GM21529 (cell line): Measurements from ENCODE around the gene CYP26B1.

ENCODE experiments used
- ATAC-seq: cut with Tn5 transposase; IDR thresholded peaks from one replicate; pipeline ENCODE4 v1.9.1; 2021; ENCODE audit not compliant: unreplicated experiment

The CYP26B1 gene

DNA sequence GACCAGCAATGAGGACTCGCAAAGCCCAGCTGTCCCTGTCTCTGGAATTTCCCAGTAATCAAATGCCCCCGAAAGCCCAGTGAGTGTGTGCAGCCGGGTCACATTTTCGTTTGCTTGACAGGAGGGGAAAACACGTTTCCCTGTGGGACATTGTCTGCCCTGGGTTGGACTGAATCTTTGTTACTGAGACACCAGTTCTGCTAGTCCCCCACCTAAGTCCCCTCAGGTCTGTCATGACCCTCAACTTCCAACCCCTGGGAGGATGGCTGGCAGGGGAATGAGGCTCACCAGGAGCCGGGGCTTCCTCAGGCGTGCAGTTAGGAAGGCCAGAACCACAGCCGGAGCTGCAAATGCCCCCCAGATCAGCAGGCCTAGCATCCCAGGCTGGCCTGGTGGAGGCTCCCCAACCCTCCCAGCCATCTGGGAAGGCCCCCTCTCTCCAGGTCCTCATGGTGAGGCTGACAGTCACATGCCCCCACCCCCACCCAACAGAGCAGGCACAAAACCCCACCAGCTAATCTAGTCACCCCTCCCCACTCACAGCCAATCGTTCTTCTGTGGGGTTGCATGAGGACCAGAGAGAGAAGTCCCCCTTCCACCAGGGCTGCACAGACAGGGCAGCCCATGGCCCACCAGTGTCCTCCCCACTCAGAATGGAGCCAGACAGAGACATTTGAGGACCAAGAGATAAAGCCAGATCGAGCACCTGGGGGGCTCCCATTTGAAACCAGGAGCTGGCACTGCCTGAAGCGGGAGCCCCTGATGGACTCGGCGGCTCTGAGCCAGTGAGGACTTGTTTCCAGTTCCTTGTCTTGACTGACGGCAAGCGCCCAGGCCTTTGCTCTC, 33.6 kb downstream of the CYP26B1 start:
- no peak for ATAC-seq

DNA sequence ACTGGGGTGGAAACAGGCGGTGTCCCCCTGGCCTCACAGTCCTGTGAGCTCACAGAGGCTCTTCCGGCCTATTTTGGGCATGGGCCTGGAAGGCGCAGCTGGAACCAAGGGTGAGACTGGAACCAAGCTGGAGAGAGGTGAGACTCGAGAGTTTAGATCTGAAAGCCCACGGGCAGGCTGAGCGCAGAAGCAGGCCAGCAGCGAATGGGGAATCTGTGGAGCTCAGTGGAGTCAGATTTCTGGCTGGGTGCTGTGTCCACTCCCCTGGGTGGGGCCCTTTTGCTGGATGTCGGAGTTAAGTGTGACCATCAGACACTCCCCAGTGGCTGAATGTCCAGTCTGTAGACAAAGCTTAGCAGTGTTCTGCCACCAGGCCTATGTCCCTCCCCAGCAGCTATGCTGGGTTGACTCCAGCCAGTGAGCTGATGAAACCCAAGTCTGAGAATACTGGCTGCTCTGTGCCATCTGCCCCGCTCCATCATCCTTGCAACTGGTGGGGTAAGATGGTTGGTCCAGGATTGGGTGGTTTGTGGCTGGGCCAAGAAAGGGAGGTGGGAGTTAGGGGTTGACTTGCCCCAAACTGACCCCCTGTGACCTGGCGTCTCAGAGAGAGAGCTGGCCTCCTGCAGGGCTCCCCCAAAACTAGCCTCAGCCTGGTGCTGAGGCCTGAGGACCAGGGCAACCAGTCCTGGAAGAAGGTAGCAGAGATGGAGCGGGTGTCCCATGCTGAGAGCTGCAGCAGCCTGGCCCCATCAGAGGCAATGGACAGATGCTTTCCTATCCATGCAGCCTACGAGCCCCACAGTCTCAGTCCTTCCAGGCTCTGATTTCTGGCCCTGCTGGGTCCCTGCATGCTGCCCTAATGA, 34.4 kb downstream of the CYP26B1 start:
- ATAC-seq, result no peak

DNA sequence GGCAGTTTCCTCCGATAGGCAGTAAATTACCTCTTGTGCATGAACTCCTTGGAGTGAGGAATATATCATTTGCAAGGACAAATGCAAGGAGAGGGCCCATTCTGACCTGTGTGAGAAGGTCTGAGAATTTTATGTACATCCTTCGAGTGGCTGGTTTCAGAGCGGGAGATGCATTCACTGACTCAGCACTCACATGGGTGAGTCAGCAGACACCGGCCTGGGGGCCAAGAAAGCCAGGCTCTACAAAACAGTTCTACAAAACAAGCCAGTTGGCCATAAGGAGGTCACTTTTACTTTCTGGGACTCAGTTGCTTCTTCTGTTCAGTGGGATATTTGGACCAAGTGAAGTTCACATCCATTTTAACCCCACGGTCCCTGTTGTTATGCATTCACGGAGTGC, 35.3 kb downstream of the CYP26B1 start:
- ATAC-seq, result no peak

DNA sequence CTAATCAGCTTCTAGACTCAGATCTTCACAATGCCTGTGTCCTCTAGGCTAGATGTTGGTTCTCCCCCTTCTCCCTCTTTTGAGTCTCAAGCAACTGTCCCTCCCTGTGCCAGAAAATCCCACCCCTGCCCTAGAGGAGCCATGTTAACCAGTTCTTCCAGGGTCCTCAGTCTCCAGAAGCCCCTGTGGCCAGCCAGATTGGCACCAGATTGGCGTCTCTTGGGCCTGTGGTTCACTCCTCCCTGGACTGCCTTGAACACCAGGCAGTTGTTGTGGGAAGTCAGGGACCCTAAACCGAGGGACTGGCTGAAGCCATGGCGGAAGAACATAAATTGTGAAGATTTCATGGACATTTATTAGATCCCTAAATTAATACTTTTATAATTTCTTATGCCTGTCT, 36.6 kb downstream of the CYP26B1 start:
- ATAC-seq, result no peak

DNA sequence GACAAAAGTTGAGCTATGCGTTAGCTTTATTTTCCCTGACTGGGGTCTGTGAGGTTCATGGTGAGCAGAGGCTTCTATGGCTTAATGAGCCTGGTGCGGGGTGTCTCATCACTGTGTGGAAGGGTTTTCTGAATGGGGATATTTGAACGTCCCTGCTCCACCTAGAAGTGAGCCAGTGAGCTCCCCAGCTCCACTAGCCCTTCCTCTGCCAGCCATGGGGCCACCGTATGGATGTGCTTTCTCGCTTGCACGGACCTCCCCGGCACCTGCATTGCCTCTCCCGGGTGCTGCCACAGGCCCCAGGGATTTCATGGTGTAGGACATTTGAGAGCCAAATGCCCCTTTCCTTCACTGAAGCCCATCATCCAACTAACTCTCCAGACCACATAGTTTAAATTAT, 37.8 kb downstream of the CYP26B1 start:
- no peak for ATAC-seq

DNA sequence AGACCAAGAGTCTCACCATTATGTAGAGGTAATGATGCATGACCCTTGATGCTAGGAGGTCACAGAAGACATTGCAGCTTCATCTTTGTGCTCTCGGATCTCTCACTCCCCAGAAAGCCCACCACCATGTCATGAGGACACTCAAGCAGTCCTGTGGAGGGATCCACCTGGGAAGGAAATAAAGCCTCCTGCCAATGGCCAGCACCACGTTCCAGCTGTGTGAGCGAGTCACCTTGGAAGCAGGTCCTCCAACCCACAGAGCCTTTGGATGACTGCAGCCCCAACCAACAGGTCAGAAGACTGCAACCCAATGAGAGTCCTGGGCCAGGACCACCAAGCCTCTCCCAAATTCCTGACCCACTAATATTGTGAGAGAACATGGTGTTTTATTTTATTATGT, 38.4 kb downstream of the CYP26B1 start:
- ATAC-seq, result no peak

DNA sequence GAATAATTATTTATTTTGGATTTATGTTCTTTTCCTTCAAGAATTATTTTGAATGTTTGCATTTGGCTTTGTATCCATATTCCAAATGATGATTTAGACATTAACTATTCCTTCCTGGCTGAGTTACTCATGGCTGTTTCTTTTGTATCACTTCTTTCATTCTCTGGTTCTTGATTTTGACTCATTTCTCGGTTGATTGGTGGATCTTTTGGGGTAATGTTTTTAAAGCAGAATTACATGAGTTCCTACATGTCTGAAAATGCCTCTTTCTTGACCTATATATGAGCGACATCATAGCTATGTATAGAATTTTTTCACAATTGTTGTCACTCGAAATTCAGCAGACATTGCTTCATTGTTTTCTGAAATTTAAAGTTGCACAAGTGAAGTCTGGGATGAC, 39.5 kb downstream of the CYP26B1 start:
- no peak for ATAC-seq

DNA sequence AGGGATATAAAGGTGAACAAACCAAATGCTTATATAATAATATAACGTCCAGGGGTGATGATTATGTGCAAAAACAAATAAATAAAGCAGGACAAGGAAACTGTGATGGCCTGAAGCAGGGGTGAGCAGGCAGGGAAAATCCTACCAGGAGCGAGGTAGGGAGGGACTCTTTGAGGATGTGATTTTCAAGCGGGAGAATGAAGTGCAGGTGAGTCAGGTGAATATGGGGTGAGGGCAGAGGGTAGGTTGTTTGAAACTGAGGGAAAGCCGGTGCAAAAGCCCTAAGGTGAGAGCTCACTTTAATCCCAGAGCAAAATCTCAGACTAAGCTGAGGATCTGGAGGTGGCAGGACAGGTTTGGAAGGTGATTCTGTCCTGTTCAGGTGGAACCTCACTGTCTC, 40.7 kb downstream of the CYP26B1 start:
- no peak for ATAC-seq

DNA sequence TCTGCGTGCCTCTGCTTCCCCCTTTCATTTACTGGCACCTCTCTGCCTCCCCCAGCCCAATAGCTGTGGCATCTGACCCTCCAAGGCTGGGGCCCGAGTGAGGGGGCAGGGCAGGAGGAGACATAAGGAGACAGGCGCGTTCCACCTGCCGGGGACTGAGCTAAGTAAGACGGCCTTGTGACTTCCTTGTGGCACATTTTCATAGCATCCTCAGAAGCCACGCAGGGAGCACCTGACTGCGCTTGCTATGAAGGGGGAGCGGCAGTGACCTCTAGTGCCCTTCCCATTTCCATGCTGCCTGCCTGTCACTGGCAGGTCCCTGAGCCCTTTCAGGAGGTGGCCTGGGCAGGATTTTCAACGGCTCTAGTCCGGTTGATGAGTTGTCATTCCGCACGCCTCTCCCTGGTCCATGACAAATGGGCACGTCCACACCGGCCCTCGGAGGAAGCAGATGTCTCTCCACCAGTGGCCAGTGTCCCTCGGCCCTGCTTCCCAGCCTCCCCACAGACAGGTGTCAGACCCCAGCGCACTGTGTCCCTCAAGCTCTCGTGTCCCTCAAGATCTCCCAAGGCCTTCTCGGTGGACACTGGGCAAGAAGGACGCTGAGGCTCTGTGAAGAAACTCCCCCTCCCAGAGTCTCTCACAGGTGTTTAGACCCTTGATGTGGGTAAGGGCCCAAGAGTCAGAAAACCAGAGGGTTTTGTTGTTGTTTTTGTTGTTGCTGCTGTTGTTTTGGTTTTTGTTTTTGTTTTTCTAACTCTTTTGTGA, 42.7 kb downstream of the CYP26B1 start:
- no peak for ATAC-seq

DNA sequence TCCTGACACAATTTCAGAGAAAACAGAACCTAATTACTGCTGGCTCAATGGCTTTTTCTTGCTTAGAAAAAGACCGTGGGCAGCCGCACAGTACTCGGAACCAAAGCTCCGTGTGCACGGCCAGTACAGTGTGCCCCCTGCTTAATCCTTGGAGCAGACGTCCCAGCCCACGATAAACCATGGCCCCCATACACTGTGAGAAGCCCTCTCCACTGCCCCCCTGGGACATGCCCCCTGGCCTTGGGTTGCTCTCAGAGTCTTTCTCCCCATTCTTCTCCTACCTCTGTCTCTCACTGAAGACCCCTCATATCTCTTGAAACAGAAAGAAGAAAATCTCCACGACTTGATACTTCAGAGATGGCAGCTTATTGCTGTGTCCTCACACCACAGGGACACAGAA, 44.0 kb downstream of the CYP26B1 start:
- no peak for ATAC-seq

DNA sequence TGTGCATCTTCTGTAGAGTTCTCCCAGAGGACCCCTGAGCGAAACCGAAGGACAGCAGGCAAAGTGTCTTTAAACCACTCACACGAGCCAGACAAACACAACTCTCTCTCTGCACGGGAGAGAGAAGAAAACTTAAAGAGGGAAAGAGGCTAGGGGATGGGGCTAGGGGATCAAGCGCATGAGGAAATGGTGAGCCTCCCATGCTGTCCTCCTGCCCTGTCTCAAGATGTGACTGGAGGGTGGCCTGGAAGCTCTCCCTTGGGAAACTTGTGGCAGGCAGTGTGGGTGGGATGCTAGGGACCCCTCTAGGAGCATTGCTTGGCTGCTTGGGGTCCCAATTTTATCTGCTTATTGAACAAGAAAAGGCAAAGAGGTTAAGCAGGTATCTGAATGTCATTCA, 44.5 kb downstream of the CYP26B1 start:
- no peak for ATAC-seq

DNA sequence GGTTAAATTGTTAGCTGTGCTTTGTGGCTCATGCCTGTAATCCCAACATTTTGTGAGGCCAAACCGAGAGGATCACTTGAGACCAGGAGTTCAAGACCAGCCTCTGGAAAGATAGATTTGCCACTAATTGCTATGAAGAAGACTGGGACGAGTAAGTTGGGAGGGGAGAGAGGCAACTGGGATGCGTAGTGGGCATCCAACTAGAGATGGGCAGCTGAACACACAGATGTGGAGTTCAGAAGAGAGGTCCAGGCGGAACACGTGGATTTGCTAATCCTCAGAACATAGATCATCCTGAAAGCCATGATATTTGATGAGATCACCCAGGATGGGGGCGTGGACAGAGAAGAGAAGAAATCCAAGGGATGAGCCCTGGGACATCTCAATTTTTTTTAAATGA, 48.7 kb downstream of the CYP26B1 start:
- ATAC-seq, result no peak

DNA sequence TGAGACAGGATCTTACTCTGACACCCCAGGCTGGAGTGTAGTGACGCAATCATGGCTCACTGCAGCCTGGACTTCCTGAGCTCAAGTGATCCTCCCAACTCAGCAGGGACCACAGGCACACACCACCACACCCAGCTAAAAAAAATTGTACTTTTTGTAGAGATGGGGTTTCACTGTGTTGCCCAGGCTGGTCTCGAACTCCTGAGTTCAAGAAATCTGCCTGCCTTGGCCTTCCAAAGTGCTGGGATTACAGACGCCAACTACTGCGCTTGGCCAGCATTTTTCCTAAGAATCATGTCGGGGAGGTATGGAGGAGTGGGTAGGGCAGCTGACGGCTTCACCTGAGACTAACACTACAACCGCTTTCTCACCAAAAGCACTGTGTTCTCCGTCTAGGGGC, 50.4 kb downstream of the CYP26B1 start:
- no peak for ATAC-seq

DNA sequence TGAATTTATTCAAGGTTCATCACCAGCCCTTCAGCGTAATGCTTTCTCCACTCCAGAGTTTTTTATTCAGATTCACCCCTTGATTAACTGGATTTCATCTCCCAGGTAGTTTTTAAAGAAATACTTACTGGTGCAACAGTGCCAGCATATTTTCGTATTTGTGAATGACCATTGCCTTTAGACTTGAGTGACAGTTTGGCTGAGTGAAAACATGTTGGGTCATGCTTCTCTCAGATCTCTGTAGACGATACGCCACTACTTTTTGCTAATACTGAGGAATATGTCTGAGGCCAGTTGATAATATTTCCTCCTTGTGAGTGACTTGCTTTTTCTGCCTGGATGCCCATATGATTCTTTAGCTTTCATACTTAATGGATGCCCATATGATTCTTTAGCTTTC, 51.5 kb downstream of the CYP26B1 start:
- ATAC-seq, result no peak

DNA sequence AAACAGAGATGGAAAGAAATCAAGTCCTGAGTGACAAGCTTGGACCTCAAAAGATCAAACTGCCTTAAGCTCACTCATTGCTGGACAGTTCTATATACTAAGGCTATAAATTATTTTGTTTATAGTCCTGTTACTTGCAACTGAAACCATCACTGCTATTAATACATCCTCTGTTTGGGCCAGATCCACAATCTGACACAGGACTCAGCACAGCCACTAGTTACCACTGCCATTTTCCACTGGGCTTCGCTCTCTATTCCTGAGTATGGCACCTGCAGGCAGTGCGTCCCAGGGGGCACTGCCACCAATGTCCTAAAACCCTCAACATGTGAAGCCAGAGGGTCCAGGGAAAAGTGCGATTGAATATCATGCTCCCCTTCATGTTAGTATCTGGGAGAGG, 52.3 kb downstream of the CYP26B1 start:
- ATAC-seq, result no peak

DNA sequence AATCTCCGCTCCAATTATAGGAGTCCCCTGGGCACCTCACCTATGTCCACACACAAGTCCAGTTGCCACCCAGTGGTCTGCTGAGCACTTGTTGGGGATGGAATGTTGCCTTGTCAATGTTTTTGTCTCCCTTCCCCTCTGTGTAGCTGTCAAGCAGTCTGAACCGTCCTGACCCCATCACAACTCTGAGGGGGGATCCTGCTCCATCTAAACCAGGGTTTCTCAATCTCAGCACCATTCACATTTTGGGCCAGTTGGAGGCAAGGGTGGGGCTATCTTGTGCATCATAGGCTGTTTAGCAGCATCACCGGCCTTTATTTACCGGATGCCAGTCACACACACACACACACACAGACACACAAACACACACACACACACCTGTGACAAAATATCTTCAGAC, 53.0 kb downstream of the CYP26B1 start:
- no peak for ATAC-seq

DNA sequence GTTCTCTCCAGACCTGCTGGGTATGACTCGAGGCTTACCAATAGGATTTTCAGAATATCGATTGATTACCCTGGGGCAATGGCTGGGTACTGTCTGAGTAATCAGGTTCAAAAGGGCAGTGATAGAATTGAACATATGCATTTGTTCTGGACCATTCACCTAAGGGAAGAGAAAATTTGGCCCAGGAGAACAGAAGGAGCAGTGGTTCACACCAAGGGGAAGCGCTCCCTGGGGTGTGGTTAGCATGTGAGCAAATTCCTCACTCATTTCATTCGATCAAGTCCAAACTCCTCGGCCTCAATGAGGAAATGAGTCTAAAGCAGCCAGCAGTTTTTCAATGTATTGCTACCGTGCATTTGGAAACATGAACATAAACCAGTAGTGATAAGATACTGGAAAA, 55.6 kb downstream of the CYP26B1 start:
- no peak for ATAC-seq

DNA sequence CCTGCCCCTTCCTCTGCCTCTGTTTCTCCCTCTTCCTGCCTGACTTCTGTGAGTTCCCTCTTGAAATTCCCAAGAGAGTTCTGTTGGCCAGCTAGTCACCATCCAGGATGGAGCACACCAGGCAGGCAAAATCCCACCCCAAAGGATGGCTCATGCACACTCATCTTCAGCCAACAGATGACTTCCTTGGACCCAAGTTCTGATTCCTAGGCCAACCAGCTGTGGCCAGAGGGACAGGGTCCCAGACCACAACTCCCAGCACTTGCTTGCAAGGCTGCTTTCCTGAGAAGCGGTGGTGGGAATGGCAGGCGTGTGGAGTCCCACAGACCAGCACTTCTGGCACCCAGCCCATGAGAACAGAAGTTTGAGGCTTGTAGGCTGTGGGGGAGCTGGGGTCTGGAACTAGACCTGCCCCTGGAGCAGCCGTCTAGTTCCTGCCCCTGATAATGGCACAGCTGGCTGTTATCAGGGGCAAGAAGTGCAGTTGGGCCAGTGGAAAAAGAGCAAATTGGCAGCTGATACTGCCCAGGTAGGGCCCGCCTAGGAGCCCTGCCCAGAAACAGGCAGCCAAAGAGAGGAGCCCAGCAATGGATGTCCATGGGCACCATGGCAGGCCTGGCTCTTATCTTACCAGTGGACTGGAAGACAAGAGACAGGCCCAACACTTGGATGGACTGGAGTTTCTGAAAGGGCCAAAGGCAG, 56.7 kb downstream of the CYP26B1 start:
- ATAC-seq, result no peak

DNA sequence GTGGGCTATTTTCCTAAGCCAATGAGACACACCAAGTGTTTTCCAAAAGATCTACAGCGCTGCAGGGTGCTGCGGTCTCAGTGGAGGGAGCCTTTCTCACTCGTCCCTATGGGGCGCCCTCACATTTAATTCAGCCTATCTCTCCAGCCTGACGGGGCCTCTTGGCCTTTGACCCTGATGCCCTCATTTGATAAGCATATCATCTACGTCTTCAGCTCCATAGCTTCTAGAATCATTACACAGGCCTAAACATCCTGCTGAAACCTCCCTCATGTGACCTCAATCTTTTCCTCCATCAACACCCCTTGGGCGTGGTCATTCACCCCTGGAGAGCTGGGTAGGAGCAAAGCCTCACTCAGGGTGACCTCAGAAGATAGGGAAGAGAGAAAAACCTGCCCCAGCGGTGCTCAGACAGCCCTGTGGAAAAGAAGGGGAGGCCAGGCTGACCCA, 57.4 kb downstream of the CYP26B1 start:
- no peak for ATAC-seq

DNA sequence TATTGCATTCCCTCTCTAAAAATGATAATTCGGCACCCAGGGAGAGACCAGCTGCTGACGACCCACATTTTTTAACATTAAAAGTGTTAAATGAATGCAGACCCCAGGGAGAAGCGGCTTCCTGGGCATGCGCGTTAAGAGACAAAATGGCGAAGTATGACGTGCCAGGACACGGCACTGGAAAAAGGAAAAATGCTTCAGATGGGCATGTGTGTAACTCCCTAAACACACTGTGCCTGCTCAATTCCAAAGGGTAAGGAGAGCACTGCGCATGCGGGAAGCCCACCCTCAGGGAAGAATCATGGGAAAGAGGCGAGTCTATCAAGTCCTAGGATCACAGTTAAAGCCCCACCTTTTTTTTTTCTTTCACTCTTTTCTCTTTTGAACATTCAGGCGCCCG, 58.1 kb downstream of the CYP26B1 start:
- ATAC-seq, result no peak

DNA sequence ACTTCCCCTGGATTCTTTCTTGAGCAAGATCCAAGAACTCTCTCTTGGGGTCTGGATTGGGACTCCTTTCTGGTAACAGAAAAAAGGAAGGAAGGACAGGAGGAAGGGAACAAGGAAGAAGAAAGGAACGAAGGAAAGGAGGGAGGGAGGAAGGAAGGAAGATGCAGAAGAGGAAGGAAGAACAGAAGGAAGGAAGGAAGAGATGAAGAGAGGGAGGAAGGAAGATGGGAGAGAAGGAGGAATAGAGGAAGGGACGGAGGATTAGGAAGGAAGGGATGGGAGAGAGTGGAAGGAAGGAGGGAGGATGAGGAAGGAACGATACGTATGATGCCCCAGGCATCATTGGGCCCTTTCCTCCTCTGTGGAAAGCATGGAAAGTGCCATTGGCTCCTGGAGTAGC, 58.6 kb downstream of the CYP26B1 start:
- ATAC-seq, result no peak
